Osteocyte (in vitro differentiated cells): Measurements from ENCODE around the gene CCDC182. TPM values are rescaled to one million over a fixed set of nuclear protein-coding genes. Genes with fewer than 3 reads are reported as not detected.

Experiments
- DNase-seq: peaks from one replicate; pipeline ENCODE4 v3.0.0; 2021; ENCODE audit warnings: mixed read lengths; ENCODE audit not compliant: unreplicated experiment; ENCODE audit errors: extremely low spot score
- H3K27ac Mint-ChIP-seq: one replicate; pipeline ENCODE4 v1.8.0; 2021; ENCODE audit warnings: mild to moderate bottlenecking, mixed read lengths; ENCODE audit not compliant: unreplicated experiment
- H3K27me3 Mint-ChIP-seq: one replicate; pipeline ENCODE4 v1.8.0; 2021; ENCODE audit warnings: mixed read lengths; ENCODE audit not compliant: unreplicated experiment
- H3K36me3 Mint-ChIP-seq: one replicate; pipeline ENCODE4 v1.8.0; 2021; ENCODE audit warnings: mixed read lengths; ENCODE audit not compliant: unreplicated experiment
- H3K4me1 Mint-ChIP-seq: one replicate; pipeline ENCODE4 v1.8.0; 2021; ENCODE audit warnings: mixed read lengths; ENCODE audit not compliant: unreplicated experiment
- H3K4me3 Mint-ChIP-seq: one replicate; pipeline ENCODE4 v1.8.0; 2021; ENCODE audit warnings: mild to moderate bottlenecking, moderate library complexity, mixed read lengths; ENCODE audit not compliant: unreplicated experiment
- H3K9me3 Mint-ChIP-seq: one replicate; pipeline ENCODE4 v1.8.0; 2021; ENCODE audit warnings: mixed read lengths; ENCODE audit not compliant: unreplicated experiment
- total RNA-seq: library from RNA; stranded (reverse); gene quantifications from 2 replicates; pipeline ENCODE4 v1.2.1, GENCODE V29; 2021
- TF ChIP-seq, protein P1 (sequence below): fragments of 200-600 bp; sonication (generic); IDR thresholded peaks from 2 replicates; pipeline ENCODE4 v1.5.0; 2021; ENCODE audit warnings: antibody characterized with exemption, mild to moderate bottlenecking, moderate library complexity

Gene CCDC182
- total RNA-seq, 1 donor from 2014 or later: not detected

DNA sequence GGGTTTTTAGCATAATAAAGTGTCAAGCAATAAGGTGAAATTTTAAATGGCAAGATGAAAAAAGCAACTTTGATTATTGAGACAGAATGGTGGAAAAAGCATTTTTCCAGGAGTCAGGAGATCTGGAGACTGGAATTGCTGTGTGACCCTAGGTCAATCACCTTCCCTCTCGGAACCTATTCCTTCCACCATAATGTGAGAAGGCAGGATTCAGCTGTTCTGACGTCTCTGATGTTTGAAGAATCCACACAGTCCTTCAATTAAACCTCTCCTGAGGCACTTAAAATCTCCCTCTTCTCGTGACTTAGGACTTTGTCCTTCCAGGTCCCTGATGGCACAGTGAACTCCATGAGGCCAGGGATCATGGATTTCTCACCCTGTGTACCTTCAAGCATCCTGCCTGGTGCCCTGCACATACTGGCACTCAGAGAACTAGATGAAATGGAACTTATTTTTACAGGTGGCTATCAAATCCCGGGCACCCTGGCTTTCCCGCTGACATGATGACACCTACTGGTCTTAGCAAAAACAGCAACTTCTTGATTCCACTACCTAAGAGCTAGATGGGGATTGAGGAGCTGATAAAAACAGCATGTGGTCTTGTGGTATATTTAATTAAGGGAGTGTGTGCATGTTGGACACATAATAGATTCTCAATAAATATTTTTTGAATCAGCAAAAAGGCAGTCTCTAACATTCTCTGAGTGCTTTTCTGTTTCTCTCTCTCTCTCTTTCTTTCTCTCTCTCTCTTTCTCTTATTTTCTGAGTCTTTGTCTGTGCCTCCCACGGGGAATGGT lies 2.3 kb upstream of the CCDC182 start:
- no peaks in the 10 kb centered on the region for H3K36me3 Mint-ChIP-seq
- peaks cover 2% of the 10 kb centered on the region for H3K4me1 Mint-ChIP-seq
- H3K27me3 Mint-ChIP-seq: peaks cover 39% of the 10 kb centered on the region
- TF ChIP-seq, protein P1, sequence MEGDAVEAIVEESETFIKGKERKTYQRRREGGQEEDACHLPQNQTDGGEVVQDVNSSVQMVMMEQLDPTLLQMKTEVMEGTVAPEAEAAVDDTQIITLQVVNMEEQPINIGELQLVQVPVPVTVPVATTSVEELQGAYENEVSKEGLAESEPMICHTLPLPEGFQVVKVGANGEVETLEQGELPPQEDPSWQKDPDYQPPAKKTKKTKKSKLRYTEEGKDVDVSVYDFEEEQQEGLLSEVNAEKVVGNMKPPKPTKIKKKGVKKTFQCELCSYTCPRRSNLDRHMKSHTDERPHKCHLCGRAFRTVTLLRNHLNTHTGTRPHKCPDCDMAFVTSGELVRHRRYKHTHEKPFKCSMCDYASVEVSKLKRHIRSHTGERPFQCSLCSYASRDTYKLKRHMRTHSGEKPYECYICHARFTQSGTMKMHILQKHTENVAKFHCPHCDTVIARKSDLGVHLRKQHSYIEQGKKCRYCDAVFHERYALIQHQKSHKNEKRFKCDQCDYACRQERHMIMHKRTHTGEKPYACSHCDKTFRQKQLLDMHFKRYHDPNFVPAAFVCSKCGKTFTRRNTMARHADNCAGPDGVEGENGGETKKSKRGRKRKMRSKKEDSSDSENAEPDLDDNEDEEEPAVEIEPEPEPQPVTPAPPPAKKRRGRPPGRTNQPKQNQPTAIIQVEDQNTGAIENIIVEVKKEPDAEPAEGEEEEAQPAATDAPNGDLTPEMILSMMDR: peak; percentile 87
- H3K27ac Mint-ChIP-seq: no peak overlapping the region
- no peaks in the 10 kb centered on the region for H3K9me3 Mint-ChIP-seq
- no peak for DNase-seq
- H3K4me3 Mint-ChIP-seq: no peak overlapping the region

DNA sequence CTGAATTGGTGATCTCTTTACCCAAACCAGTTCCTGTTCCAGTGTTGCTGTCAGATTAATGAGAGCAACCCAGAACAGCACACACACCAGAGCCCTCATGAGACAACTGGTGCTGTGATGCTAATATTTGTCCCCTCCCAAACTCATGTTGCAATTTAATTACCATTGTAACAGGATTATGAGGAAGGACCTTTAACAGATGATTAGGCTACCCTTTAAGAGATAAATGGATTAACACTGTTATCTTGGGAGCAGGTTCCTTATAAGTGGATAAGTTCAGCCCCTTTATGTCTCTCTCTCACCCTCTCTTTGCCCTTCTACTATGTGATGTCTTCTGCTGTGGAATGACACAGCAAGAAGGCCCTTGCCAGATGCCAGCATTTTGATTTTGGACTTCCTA lies 1.1 kb upstream of the CCDC182 start:
- no peaks in the 10 kb centered on the region for H3K9me3 Mint-ChIP-seq
- no peak overlapping the region for H3K27ac Mint-ChIP-seq
- H3K27me3 Mint-ChIP-seq: peaks cover 39% of the 10 kb centered on the region
- no peak for DNase-seq
- TF ChIP-seq, protein P1: no peak
- no peak overlapping the region for H3K4me3 Mint-ChIP-seq
- no peaks in the 10 kb centered on the region for H3K36me3 Mint-ChIP-seq
- H3K4me1 Mint-ChIP-seq: peaks cover 2% of the 10 kb centered on the region

DNA sequence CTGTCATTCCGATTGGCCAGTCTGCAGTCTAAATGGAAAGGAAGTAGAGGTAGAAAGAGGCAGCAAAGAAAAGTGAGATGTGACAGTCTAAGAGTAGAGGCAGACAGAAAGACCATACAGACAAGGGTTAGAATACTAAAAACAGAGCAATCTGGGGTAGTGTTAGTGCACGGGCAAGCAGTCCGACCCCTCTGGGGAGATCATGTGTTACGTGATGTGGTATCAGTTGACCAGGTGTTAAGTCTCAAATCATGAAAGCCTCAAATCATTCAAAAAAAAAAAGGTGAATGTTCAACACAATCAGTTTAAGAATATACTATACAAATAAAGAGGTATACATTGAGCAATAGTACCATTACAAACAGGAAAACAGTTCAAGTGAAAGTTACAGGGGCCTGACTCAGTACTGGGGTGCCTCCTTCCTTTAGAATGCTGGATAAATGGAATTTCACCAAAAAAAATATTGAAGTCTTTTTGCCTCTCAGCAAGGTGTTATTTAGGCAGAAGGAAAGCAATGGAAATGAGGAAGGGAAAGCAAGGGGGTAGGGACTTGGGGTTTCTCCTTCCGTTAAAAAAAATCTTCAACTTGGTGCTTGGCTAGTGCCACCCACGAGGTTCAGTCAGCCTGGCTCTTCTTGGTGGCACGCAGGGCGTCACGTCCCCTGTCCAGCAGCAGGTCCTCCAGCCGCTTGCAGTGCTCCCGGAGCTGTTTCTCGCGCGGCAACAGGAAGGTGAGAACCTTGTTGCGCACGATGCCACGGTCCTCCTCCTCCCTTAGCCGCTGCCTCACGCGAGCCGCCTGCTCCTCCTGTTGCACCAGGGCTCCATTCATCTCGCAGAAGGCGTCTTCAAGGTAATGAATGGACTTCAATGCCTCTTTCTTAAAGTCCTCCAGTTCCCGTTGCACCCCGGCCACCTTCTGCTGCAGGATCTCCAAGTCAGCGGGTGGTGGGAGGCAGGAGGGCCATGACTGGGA lies 616 bp downstream of the CCDC182 start:
- H3K9me3 Mint-ChIP-seq: no peaks in the 10 kb centered on the region
- TF ChIP-seq, protein P1: no peak
- H3K4me3 Mint-ChIP-seq: no peak overlapping the region
- peaks cover 44% of the 10 kb centered on the region for H3K27me3 Mint-ChIP-seq
- DNase-seq: no peak
- peaks cover 2% of the 10 kb centered on the region for H3K4me1 Mint-ChIP-seq
- H3K36me3 Mint-ChIP-seq: no peaks in the 10 kb centered on the region
- no peak overlapping the region for H3K27ac Mint-ChIP-seq

DNA sequence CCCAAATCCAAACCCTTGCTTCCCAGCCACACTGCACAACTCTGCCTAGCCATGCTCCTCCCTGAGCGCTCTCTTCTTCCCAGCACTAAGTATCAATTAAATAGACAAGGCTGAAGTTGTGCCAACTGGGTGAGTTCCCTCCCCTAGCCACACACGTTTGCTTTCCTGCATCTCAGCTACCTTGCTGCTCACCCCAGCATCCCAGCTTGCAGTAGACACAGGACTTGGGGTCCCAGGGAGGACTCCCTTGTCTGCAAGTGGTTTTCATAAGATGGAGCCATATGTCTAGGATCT lies 4.9 kb downstream of the CCDC182 start:
- DNase-seq: no peak
- H3K27ac Mint-ChIP-seq: no peak overlapping the region
- no peaks in the 10 kb centered on the region for H3K9me3 Mint-ChIP-seq
- TF ChIP-seq, protein P1: no peak
- H3K4me1 Mint-ChIP-seq: no peaks in the 10 kb centered on the region
- H3K4me3 Mint-ChIP-seq: no peak overlapping the region
- no peaks in the 10 kb centered on the region for H3K36me3 Mint-ChIP-seq
- peaks cover 63% of the 10 kb centered on the region for H3K27me3 Mint-ChIP-seq
